Esophagus muscularis mucosa (tissue), 4 donors: ENCODE data around the gene PLEKHA5. TPM values are rescaled to one million over a fixed set of nuclear protein-coding genes. Genes with fewer than 3 reads are reported as not detected.
"Not testable (repeated sequence)": the region's sequence is repeated elsewhere in the genome, so short reads cannot be mapped to it uniquely, and the experiment has no call there.

Experiments used
- DNase-seq: peaks from one replicate; pipeline ENCODE4 v3.0.0-alpha.2; 2017; ENCODE audit errors: extremely low spot score
- H3K27ac ChIP-seq, 4 donors: fragments of 200-600 bp; sonication (generic); replicated peaks in 1 of 4; 1 replicate in 3 of 4; 2 replicates in 1 of 4; pipeline ENCODE4 v1.5.1; 2016 to 2019; ENCODE audit warnings: mild to moderate bottlenecking in 1 of 4
- H3K27me3 ChIP-seq, 4 donors: fragments of 200-600 bp; sonication (generic); one replicate each; pipeline versions ENCODE4 v1.5.1 to v1.6.0; 2016 to 2019
- H3K36me3 ChIP-seq, 4 donors: fragments of 200-600 bp; sonication (generic); one replicate each; pipeline ENCODE4 v1.5.1; 2016 to 2019
- H3K4me1 ChIP-seq, 4 donors: fragments of 200-600 bp; sonication (generic); one replicate each; pipeline ENCODE4 v1.5.1; 2016 to 2019
- H3K4me3 ChIP-seq, 4 donors: fragments of 200-600 bp; sonication (generic); 1 replicate in 2 of 4; 2 replicates in 2 of 4; pipeline ENCODE4 v1.5.1; 2016 to 2019; ENCODE audit warnings: mild to moderate bottlenecking in 4 of 4, moderate library complexity in 1 of 4
- H3K9me3 ChIP-seq, 4 donors: fragments of 200-600 bp; sonication (generic); 1 replicate in 3 of 4; 2 replicates in 1 of 4; pipeline ENCODE4 v1.5.1; 2016 to 2019
- EP300 ChIP-seq: sonication (generic); formaldehyde crosslinking; IDR thresholded peaks from one replicate; pipeline ENCODE4 v1.6.1; 2017; ENCODE audit warnings: antibody characterized with exemption
- POLR2A ChIP-seq: fragments of 450-650 bp; IDR thresholded peaks from one replicate; pipeline ENCODE4 v1.6.1; 2017; ENCODE audit warnings: antibody characterized with exemption, moderate library complexity, mild to moderate bottlenecking, low read depth
- POLR2AphosphoS5 ChIP-seq, 2 donors: sonication (generic); formaldehyde crosslinking; IDR thresholded peaks; one replicate each; pipeline ENCODE4 v1.6.1; 2017; ENCODE audit warnings: antibody characterized with exemption in 2 of 2
- WGBS: methylation state at CpG from one replicate; pipeline ENCODE4 v1.1.5; 2018; 5-methylcytosine and 5-hydroxymethylcytosine counted together
- intact Hi-C: fragments of 100-400 bp; cut with DNase I; formaldehyde crosslinking; loops from one replicate; pipeline ENCODE4 v1.15.1; 2023
- total RNA-seq, 4 donors: library from RNA; depleted of rRNA; stranded (reverse); fragments of >200 nt; gene quantifications; one replicate each; pipeline versions ENCODE4 v1.1.0 to v1.2.1, GENCODE V29; 2016
- TF ChIP-seq, protein P1 (sequence below), 3 experiments: fragments of 200-600 bp in 2 of 3; fragments of 450-650 bp in 1 of 3; sonication (generic) in 2 of 3; IDR thresholded peaks; one replicate each; pipeline ENCODE4 v1.5.1; 2017 to 2019; ENCODE audit warnings: antibody characterized with exemption in 3 of 3, mild to moderate bottlenecking in 2 of 3, moderate library complexity in 1 of 3

PLEKHA5 gene
- total RNA-seq, 4 donors from 2014 or later, result 50.7 to 88.5 (median 58.6) TPM

DNA sequence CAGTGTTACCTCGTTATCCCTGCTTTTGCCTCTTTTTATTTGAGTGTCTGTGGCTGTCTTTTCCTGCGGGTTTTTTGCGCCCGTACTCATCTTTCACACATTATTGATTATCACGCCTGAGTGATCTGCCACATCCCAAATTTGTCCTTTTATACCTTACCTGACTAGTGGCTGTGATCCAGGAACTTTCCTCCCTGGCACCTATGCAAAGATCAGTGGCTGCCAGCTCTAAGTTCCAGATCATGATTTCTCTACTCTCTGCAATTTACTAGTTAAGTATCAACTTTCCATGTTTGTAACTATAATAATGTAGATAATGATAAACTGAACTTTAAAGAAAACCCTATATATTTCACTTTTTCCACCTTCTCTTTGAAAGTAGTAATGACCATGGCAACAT is 36.9 kb downstream of the PLEKHA5 start:
- intact Hi-C loops, result no loop called here
- Histone ChIP-seq H3K27me3 (no peaks in the 10 kb centered on the region), H3K36me3 (no peaks in the 10 kb centered on the region), H3K4me3 (no peak overlapping the region), H3K27ac (no peak overlapping the region), H3K9me3 (no peaks in the 10 kb centered on the region), H3K4me1 (peaks cover 13 to 45% (median 35%) of the 10 kb centered on the region in 4 donors)
- no peak for TF ChIP-seq EP300
- no peak for TF ChIP-seq POLR2A
- TF ChIP-seq, protein P1, sequence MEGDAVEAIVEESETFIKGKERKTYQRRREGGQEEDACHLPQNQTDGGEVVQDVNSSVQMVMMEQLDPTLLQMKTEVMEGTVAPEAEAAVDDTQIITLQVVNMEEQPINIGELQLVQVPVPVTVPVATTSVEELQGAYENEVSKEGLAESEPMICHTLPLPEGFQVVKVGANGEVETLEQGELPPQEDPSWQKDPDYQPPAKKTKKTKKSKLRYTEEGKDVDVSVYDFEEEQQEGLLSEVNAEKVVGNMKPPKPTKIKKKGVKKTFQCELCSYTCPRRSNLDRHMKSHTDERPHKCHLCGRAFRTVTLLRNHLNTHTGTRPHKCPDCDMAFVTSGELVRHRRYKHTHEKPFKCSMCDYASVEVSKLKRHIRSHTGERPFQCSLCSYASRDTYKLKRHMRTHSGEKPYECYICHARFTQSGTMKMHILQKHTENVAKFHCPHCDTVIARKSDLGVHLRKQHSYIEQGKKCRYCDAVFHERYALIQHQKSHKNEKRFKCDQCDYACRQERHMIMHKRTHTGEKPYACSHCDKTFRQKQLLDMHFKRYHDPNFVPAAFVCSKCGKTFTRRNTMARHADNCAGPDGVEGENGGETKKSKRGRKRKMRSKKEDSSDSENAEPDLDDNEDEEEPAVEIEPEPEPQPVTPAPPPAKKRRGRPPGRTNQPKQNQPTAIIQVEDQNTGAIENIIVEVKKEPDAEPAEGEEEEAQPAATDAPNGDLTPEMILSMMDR (IDR thresholded peaks at IDR 0.05), result no peak
- no peak for TF ChIP-seq POLR2AphosphoS5 (IDR thresholded peaks at IDR 0.05)
- 93% methylated on average over 5 of the region's 5 CpGs for WGBS
- DNase-seq, result no peak

DNA sequence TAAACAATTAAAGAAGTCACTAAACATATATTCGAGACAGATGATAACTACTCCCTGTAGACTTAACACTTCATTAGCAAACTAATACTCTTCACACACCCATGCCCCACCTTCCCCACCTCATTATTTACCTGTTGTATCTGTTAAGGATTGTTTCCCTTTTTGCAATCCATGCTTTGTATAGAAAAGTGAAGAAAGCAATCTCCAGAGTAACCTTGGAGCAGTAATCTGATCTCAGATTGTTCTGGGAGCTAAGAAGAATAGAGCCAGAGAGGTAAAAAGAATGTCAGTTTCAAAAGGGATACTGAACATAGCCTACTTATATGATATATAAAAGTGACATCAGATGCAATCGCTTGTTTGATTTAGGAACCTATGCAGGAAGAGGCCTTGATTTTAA is 37.4 kb downstream of the PLEKHA5 start:
- no peak overlapping the region for H3K4me3 ChIP-seq
- 56% methylated on average over 2 of the region's 2 CpGs for WGBS
- H3K4me1 ChIP-seq, result peaks cover 13 to 45% (median 36%) of the 10 kb centered on the region in 4 donors
- DNase-seq, result no peak
- H3K27me3 ChIP-seq, result no peaks in the 10 kb centered on the region
- H3K27ac ChIP-seq, result no peak overlapping the region
- no peaks in the 10 kb centered on the region for H3K9me3 ChIP-seq
- intact Hi-C loops, result no loop called here
- TF ChIP-seq POLR2AphosphoS5 (IDR thresholded peaks at IDR 0.05) (no peak), POLR2A (no peak), EP300 (no peak)
- TF ChIP-seq, protein P1 (IDR thresholded peaks at IDR 0.05), result no peak
- H3K36me3 ChIP-seq, result no peaks in the 10 kb centered on the region

DNA sequence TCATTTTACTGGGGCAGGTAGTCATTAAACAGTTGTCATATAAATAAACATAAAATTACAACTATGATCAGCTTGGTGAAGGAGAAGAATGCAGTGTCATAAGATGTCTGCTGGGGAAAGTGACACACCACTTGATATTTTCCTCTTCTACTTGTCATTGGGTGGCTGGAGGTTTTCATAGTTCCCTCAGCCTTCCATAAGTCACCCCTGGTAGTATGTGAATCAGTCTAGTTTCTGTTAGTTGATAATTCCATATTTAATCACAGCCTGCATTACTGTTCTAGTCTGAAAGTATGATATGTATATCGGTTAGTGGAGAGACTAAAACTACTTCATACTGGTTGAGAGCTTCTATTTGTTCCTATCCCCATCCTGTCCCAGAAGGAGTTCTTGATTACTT is 38.2 kb downstream of the PLEKHA5 start:
- no peaks in the 10 kb centered on the region for H3K36me3 ChIP-seq
- no peak overlapping the region for H3K4me3 ChIP-seq
- no peak for DNase-seq
- no peaks in the 10 kb centered on the region for H3K27me3 ChIP-seq
- 100% methylated on average over 1 of the region's 1 CpG for WGBS
- intact Hi-C loops, result no loop called here
- no peak overlapping the region for H3K27ac ChIP-seq
- no peak for TF ChIP-seq POLR2A
- TF ChIP-seq POLR2AphosphoS5 (IDR thresholded peaks at IDR 0.05), result no peak
- no peak for TF ChIP-seq EP300
- TF ChIP-seq, protein P1 (IDR thresholded peaks at IDR 0.05), result no peak
- H3K4me1 ChIP-seq, result peaks cover 13 to 45% (median 37%) of the 10 kb centered on the region in 4 donors
- no peaks in the 10 kb centered on the region for H3K9me3 ChIP-seq

DNA sequence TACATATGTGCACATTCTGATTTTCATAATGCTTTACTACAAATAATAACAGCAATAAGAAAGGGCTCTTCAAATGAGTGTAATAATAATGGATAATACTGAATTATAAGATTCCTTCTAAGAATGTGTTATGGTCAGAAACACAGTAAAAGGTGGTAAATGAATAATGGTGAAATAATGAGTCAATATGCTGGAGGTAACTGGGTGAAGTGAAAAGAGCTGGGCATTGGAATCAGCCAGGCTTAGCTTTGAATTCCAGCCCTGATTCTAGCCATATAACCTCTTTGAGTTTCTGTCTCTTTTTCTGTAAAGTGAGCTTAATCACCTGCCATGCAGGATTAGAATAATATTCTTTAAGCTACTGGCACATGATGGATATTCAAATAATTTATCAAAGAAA is 39.1 kb downstream of the PLEKHA5 start:
- DNase-seq, result no peak
- Histone ChIP-seq H3K27ac (no peak overlapping the region), H3K4me1 (peaks cover 13 to 45% (median 37%) of the 10 kb centered on the region in 4 donors), H3K27me3 (no peaks in the 10 kb centered on the region), H3K9me3 (no peaks in the 10 kb centered on the region), H3K4me3 (no peak overlapping the region), H3K36me3 (no peaks in the 10 kb centered on the region)
- intact Hi-C loops, result no loop called here
- TF ChIP-seq EP300, result no peak
- TF ChIP-seq POLR2AphosphoS5 (IDR thresholded peaks at IDR 0.05), result no peak
- TF ChIP-seq POLR2A, result no peak
- TF ChIP-seq, protein P1 (IDR thresholded peaks at IDR 0.05), result no peak

DNA sequence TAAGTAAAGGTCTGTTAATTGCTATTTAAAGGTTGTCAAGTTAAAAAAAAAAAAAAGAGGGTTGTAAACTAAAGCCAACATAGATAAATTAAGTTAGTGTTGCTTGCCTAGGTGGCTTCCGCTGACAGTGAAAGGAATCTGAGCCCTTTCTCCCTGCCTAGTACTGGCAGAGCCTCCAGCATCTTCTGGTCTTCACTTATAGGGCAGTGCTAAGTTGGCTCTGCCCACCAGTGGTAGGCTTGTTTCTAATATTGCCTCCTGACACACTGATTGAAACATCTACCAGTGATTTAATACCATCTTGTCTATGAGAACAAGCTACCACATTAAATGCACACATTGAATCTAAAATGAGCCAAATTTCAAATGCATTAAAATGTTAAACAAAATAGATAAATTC is 39.7 kb downstream of the PLEKHA5 start:
- Histone ChIP-seq H3K4me1 (peaks cover 16 to 45% (median 37%) of the 10 kb centered on the region in 4 donors), H3K27ac (no peak overlapping the region), H3K4me3 (no peak overlapping the region), H3K36me3 (no peaks in the 10 kb centered on the region), H3K27me3 (no peaks in the 10 kb centered on the region), H3K9me3 (no peaks in the 10 kb centered on the region)
- TF ChIP-seq, protein P1 (IDR thresholded peaks at IDR 0.05), result no peak
- TF ChIP-seq POLR2A, result no peak
- TF ChIP-seq POLR2AphosphoS5 (IDR thresholded peaks at IDR 0.05), result no peak
- no peak for TF ChIP-seq EP300
- no peak for DNase-seq
- intact Hi-C loops, result no loop called here
- WGBS, result 100% methylated on average over 1 of the region's 1 CpG

DNA sequence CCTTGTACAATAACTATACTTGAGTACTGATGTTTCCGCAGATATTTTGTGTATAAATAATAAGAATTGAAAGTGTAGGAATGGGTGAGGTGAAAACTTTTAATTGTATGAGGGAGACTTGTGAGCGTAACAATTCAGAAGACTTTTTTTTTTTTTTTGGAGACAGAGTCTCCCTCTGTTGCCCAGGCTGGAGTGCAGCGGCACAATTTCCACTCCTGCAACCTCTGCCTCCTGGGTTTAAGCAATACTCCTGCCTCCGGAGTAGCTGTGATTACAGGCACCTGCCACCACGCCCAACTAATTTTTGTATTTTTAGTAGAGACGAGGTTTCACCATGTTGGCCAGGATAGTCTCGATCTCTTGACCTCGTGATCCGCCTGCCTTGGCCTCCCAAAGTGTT is 40.8 kb downstream of the PLEKHA5 start:
- intact Hi-C loops, H3K36me3 ChIP-seq, H3K9me3 ChIP-seq, H3K4me3 ChIP-seq, H3K27me3 ChIP-seq, DNase-seq, H3K27ac ChIP-seq: not testable (repeated sequence)
- 97% methylated on average over 9 of the region's 9 CpGs for WGBS
- H3K4me1 ChIP-seq, result peaks cover 16 to 39% (median 34%) of the 10 kb centered on the region in 4 donors
